NCI-H82 treated with DMSO at 0.1 percent for 48 hours (cell line): Measurements from ENCODE around the gene MLN.
A peak's percentile ranks its signal among the peaks of the same experiment; 100 is the strongest.

Source experiments
- DNase-seq: peaks from one replicate; lab custom pipeline; 2025; ENCODE audit not compliant: unreplicated experiment; lab: John Stamatoyannopoulos, UW

Gene MLN, protein sequence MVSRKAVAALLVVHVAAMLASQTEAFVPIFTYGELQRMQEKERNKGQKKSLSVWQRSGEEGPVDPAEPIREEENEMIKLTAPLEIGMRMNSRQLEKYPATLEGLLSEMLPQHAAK

GRCh38 chr6:33803571-33804053, at the start of gene MLN:
MLN (minus strand) TSS chr6:33804003; CDS start chr6:33801163, 2,840 bp downstream.
- DNase-seq, result no peak

GRCh38 chr6:33853026-33853425, 49.2 kb upstream of the MLN start:
- DNase-seq, result no peak

- DNase-seq, result peak; percentile 61
These were observed 48.2 kb upstream of the MLN start for GRCh38 chr6:33851959-33852358.

GRCh38 chr6:33850869-33851541, 47.2 kb upstream of the MLN start:
- DNase-seq, result no peak

DNA sequence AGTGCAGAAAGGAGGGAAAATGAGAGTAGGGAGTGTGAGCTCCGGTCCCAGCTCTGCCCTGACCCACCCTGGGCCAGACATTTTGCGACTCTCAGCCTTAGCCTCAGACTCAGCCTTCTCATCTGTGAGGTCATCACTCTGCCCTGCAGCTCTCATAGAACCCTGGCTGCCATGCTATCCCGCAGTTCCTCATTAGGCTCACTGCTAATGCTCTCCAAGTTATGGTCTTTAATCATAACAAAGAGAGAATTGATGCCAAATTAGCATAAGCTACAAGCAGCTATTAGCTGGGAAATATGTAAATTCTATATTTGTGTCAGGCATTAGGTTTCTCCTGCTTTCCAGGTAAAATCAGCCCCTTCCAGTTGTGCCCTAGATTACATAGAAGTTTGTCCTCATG, 46.5 kb upstream of the MLN start:
- DNase-seq, result no peak

DNA sequence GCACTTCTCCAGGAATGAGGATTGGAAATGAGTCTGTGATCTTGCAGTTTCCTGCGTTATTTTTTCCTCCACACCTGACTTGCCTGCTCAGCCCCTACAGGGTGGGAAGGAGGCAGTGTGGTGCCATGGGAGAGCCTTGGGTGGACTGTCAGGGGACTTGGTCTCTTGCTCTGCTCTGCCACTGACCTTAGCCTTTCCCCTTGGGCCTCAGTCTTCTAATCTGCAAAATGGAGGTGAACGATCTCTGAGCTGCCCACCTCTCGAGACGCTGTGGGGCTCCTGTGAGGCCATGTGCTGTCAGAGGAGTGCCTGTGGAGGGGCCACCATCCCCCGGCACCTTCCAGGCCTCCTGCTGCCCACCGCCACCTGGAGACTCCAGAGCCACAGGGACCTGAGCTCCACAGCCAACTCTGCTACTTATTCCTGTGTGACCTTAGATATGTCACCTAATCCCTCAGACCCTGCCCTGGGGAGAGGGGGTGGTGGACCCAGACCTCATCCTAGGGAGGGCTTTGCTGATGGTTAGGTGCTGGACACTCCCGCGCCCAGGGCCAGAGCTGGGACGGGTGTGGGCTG, 45.8 kb upstream of the MLN start:
- DNase-seq, result no peak

DNA sequence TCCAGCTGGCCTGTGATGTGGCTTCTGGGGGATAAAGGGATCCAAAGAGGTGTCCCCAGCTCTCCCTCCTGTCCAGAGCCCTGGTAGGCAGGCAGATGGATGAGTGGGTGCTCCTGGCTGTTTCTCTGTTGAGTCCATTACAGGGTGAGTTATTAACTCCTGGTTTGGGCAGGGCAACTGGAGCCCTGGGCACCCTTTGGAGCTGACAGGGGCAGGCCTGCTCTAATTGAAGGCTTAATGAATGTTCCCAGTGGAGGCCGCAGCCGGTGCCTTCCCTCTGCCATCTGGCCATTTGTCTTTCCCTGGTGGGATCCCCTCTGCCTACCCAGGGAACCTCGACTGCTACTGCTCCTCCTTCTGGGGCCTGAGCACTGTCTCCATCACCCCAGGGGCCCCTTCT, 44.7 kb upstream of the MLN start:
- peak; percentile 74 for DNase-seq

GRCh38 chr6:33847867-33848266, 44.1 kb upstream of the MLN start:
- no peak for DNase-seq

DNA sequence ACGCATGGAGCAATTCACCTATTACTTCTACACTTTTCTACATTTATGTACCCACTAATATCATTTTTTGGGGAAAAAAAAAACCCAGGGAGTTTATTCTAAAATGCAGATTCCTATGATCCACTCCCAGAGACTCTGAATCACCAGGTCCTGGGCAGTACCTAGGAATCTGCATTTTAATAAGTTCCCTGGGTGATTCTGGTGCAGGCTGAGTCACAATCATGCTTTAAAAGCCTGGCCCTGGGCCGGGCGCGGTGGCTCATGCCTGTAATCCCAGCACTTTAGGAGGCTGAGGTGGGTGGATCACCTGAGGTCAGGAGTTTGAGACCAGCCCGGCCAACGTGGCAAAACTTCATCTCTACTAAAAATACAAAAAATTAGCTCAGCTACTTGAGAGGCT, 43.3 kb upstream of the MLN start:
- no peak for DNase-seq

GRCh38 chr6:33846226-33846625, 42.4 kb upstream of the MLN start:
- no peak for DNase-seq

- DNase-seq, result no peak
These were observed 41.4 kb upstream of the MLN start for GRCh38 chr6:33845031-33845745.

DNA sequence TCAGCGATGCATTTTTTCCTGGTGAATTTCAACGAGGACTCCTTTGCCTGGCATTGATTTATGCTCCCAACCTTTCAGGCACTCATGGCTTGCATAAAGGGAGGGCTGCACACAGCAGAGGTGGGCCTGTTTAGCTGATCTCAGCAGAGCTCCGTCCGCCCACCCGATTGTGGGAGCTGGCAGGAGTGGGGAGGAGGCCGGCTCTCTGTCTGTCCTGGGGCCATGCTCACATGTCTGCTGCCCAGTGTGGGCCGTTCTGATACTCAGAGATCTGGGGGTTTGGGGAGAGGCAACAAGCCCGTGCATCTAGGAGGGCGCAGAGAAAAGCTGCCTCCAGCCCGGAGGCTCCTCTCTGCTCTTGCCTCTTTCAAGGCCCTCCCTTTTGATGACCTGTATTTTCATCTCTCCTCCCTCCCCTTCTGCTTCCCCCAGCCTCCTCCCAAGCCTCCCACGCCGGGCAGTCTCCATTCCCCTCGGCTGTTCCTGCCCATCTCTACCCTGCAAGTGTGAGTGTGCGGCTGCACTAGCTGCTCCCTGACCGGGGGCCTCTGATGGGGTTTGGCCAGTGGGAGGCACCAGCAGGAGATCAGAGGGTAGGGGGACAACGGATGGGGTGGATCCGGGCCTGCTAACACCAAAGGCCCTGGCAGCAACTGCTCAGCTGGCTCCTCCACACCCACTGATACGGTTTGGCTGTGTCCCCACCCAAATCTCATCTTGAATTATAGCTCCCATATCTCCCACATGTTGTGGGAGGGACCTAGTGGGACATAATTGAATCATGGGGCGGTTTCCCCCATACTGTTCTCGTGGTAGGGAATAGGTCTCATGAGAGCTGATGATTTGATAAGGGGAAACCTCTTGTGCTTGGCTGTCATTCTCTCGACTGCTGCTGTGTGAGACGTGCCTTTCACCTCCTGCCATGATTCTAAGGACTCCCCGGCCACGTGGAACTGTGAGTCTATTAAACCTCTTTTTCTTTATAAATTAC, 39.6 kb upstream of the MLN start:
- no peak for DNase-seq

GRCh38 chr6:33841868-33842267, 38.1 kb upstream of the MLN start:
- DNase-seq, result no peak

DNA sequence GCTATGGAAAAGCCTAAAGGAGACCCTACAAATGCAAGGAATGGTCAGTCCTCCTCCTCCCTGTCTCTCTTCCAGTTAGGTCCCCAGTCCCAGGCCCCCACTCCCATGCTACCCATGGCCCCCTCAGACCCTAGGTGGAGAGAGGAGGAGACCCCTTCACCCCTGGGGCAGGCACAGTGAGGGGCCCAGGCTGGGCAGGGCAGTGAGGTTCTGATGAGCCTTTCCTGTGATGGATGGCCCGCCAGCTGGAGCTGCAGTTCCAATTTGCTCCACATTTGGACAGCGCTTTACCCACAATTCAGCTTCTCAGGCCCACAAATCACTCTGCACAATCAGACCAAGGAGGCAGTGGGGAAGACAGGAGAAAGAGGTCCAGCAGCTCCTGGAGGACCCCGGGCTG, 37.3 kb upstream of the MLN start:
- no peak for DNase-seq

DNA sequence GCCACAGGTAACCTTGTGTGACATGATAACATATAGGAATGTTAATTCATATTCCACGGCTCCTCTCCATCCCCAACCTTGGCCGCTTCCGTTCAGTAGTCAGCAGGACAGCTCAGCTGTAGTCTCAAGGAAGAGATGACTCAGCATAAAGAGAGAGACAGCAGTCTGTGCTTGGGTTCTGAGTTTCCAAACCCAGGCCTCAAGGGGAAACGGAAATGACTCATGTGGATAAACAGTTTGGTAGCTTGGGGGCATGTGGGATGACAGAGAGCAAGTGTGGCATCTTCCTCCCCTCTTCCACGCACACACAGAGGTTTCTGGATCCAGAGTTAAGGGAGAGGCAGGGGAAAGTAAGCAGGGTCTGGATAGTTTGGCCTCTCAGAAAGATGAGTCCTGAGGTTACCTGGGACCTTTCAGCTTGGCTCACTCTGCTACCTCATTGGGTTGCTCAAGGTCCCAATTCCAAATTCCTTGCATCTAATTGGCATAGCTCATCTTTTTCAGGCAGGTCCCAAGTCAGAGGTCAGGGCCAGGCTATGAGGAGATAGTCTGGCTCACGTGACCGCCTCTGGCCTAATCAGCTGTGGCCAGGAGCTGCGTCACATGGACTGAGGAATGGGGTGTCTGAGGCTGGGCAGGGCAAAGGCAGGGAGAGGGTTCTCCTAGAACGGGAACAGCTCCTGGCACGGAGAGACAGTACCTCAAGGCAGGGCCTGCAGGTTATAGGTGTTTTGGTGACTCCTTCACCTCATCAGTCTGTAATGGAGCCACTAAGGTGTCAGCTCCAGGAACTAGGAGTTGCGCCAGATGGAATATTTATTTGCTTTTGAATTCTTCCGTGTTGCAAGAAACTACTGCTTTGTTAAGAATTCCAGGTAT, 36.5 kb upstream of the MLN start:
- DNase-seq, result no peak

DNA sequence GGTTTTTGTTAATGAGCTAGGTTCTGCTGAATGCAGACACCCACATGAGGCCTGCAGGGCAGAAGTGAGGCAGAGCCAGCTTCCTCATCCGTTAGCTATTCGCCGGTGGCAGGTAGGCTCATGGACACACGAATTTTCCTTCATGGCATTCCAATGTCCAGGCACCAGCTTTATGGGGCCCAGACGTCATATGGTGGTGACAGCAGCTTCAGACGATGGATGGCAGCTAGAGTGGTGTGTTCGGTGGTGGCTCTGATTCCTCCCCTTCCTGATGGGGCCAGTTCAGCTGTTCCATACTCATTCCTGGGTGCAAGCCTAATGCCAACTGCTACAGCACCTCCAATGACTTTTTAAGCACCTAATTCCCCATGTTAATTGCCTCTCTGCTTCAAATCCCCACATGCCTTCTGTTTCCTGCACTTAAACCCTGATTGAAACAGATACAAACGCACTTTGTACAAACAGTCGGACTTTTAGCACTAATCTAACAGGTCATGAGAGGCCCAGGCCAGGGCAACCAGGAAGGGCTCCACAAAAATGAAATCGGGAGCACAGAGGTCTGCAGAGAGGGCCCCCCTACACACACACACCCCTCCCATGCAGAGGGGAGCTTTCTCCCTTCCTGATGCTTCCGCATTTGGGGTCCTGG, 35.7 kb upstream of the MLN start:
- DNase-seq, result peak; percentile 89

DNA sequence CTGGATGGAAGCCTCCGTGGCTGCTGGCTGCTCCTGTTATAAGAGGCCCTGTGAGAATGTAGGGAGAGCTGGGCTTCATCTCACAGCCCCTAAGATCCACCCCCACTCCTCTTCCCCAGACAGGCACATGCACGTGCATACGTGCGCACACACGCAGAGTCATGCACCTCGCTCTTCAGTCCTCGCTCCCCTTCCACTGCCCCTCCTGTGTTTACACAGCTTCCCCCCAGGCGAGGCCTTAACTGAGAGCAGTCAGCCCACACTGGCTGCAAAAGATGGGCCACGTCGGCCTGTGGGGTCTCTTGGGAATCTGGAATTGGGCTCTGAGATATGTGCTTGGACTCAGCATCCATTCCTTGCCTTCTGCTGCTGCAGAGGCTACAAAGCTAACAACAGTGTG, 35.2 kb upstream of the MLN start:
- no peak for DNase-seq

DNA sequence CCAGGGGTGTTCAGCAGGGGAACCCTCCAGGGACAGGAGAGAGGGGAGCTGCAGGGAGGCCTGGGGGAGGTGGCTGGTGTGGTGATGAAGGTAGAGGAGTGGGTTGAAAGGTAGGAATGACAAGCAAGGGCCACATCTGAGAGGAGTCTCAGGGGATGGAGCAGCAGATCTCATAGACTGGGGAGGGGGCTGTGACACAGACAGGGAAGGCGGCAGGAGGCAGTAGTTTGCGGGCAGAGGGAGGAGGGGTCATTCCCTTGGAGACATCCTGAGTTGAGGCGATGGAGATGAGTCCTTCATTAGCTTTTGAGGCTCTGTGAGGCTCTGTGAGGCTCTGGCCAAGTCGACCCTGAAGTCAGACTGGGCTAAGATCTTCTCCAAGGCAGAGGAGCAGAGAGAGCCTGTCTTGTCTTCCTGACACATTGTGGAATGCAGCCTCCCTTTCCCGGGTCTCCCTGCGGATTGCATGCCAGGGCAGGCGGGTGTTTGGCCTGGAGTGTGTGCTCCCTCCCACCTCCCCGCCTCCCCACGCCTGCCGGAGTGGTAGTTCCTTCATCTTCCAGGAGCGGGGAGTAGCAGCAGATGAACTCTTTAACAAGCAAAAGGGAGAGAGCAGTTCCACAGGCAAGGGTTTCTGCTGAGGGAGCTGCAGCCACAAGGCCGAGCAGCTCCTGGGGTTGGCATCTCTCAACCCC, 34.3 kb upstream of the MLN start:
- no peak for DNase-seq
